BJ (cell line): ENCODE measurements around the gene STT3A. TPM values are rescaled to one million over a fixed set of nuclear protein-coding genes. Genes with fewer than 3 reads are reported as not detected.

ENCODE experiments used
- CTCF ChIA-PET: fragments of 350-600 bp; formaldehyde crosslinking; extraction: SDS; loops from one replicate; lab custom pipeline; 2021; ENCODE audit warnings: antibody characterized with exemption, inconsistent platforms; lab: Yijun Ruan, JAX
- POLR2A ChIA-PET: fragments of 300-600 bp; sonication (Branson Sonifier 250); formaldehyde crosslinking; extraction: SDS; loops from one replicate; lab custom pipeline; 2021; ENCODE audit warnings: antibody characterized with exemption; lab: Charles Lee
- DNase-seq: peaks from one replicate; pipeline ENCODE4 v3.0.0-alpha.2; 2011; ENCODE audit warnings: low read depth
- H3K27me3 ChIP-seq: 2 replicates; pipeline ENCODE4 v1.6.0; 2011; ENCODE audit warnings: low read length; ENCODE audit not compliant: control insufficient read depth, insufficient read depth
- H3K36me3 ChIP-seq: 2 replicates; pipeline ENCODE4 v1.5.1; 2011; ENCODE audit warnings: low read length; ENCODE audit not compliant: control insufficient read depth, insufficient read depth
- H3K4me3 ChIP-seq: 2 replicates; pipeline ENCODE4 v1.5.1; 2011; ENCODE audit warnings: low read depth, mild to moderate bottlenecking, control low read depth, low read length
- polyA plus RNA-seq: library from polyadenylated mRNA; depleted of rRNA; stranded (reverse); fragments of >200 nt; gene quantifications from 2 replicates; pipeline ENCODE4 v1.2.3, GENCODE V29; 2011
- TF ChIP-seq, protein P1 (sequence below): IDR thresholded peaks from 2 replicates; pipeline ENCODE4 v1.5.1; 2011; ENCODE audit warnings: low read depth, mild to moderate bottlenecking, control low read depth, inconsistent platforms, low read length, moderate library complexity; ENCODE audit not compliant: insufficient read depth

Gene STT3A
- polyA plus RNA-seq, 1 experiment = 363 TPM

DNA sequence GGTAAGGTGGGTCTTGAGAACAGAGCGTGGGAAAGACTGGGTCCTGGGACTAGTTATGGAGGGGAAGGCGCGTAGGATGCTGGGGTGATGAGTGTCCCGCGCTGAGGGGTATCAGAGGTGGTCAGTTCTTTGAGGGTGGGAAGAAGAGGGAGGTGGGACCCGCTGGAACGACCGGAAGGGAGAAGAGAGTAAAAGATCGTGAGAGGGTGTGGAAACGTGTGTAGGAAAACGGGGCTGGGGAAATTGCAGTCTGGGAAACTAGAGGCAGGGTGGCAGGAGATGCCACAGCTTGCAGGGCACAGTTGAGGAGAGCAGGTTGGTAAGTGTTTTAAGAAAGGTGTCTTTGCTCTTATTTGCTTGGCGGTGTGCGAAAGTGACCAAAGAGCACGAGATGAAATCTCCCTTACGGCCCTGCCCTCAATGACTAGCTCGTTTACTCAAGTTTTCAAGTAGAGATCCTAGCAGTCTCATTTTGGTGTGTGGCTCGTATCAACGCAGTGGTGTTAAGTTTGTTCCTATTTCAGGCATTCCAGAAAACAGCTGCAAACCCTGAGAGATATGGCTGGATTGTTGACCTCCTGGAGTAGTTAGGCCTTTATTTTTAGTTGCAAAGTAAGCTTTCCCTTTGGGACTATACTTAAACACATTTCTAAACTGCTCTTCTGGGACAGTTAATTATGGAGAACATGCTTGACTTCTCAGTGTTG lies 615 bp downstream of the STT3A start:
- peaks cover 1% of the 10 kb centered on the region; the same call in 1 of the 2 replicates for H3K36me3 ChIP-seq
- TF ChIP-seq, protein P1, sequence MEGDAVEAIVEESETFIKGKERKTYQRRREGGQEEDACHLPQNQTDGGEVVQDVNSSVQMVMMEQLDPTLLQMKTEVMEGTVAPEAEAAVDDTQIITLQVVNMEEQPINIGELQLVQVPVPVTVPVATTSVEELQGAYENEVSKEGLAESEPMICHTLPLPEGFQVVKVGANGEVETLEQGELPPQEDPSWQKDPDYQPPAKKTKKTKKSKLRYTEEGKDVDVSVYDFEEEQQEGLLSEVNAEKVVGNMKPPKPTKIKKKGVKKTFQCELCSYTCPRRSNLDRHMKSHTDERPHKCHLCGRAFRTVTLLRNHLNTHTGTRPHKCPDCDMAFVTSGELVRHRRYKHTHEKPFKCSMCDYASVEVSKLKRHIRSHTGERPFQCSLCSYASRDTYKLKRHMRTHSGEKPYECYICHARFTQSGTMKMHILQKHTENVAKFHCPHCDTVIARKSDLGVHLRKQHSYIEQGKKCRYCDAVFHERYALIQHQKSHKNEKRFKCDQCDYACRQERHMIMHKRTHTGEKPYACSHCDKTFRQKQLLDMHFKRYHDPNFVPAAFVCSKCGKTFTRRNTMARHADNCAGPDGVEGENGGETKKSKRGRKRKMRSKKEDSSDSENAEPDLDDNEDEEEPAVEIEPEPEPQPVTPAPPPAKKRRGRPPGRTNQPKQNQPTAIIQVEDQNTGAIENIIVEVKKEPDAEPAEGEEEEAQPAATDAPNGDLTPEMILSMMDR = no peak
- POLR2A ChIA-PET = no interaction called here
- no peak for DNase-seq
- peak overlapping the region; percentile 83 for H3K4me3 ChIP-seq
- CTCF ChIA-PET = interaction anchor here (1.3 to 1.9 kb wide), 2 partner anchors 28 kb away, joined by 4 read pairs; no protein-coding TSS in a partner anchor
- no peaks in the 10 kb centered on the region for H3K27me3 ChIP-seq

DNA sequence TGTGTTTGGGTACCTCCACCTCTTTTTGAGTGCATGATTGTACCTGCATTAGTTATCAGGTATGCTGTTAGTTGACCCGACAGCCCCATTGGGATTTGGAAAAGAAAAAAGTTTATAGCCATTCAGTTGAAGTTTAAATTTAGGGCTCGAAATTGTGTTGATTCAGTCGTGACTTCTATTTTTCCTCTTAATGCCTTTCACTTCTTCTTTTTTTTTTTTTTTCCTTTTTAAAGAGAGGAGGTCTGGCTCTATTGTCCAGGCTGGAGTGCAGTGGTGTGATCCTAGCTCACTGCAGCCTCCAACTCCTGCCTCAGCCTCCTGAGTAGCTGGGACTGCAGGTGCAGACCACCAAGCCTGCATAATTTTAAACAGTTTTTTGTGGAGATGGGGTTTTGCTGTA lies 2.3 kb downstream of the STT3A start:
- Histone ChIP-seq H3K36me3 (peaks cover 3% of the 10 kb centered on the region), H3K27me3 (no peaks in the 10 kb centered on the region), H3K4me3 (no peak overlapping the region)
- POLR2A ChIA-PET = no interaction called here
- CTCF ChIA-PET = interaction anchor here (0.9 kb wide), 1 partner anchor 32 kb away, joined by 4 read pairs; no protein-coding TSS in a partner anchor
- no peak for DNase-seq
- TF ChIP-seq, protein P1 = no peak

DNA sequence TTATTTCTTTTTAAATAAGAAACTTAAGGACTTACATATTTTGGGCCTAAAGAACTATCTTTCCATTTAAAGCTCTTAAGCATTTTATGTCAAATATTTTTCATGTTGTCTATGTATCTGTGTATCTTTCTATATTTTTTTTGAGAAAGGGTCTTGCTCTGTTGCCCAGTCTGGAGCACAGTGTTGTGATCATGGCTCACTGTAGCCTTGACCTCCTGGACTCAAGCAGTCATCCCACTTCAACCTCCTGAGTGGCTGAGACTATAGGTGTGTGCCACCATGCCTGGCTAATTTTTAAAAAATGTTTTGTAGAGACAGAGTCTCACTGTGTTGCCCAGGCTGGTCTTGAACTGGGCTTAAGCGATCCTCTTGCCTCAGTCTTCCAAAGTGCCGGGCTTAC lies 8.0 kb downstream of the STT3A start:
- POLR2A ChIA-PET = no interaction called here
- TF ChIP-seq, protein P1 = no peak
- H3K27me3 ChIP-seq = no peaks in the 10 kb centered on the region
- CTCF ChIA-PET = no interaction called here
- no peak for DNase-seq
- H3K4me3 ChIP-seq = no peak overlapping the region
- peaks cover 14% of the 10 kb centered on the region for H3K36me3 ChIP-seq

DNA sequence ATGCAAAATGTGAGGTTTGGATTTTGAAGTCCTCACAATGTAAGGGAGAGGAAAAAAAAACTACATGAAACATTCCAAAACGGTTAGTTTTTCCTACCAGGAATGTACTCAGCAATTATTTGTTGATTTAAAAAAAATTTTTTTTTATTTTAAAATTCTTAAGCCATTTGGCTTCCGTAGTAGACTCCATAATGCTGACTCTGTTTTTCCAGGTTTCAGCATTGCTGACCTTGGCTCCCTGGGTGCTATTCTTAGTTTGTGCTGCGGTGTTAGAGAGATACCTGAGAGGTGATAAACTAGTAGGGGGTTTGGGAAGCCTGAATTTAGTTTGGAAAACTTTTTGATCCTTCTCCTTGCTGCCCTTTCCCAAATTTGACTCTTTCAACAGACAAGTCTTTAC lies 10.6 kb downstream of the STT3A start:
- CTCF ChIA-PET = no interaction called here
- no peak for DNase-seq
- Histone ChIP-seq H3K27me3 (no peaks in the 10 kb centered on the region), H3K4me3 (no peak overlapping the region), H3K36me3 (peaks cover 19% of the 10 kb centered on the region)
- POLR2A ChIA-PET = no interaction called here
- TF ChIP-seq, protein P1 = no peak

DNA sequence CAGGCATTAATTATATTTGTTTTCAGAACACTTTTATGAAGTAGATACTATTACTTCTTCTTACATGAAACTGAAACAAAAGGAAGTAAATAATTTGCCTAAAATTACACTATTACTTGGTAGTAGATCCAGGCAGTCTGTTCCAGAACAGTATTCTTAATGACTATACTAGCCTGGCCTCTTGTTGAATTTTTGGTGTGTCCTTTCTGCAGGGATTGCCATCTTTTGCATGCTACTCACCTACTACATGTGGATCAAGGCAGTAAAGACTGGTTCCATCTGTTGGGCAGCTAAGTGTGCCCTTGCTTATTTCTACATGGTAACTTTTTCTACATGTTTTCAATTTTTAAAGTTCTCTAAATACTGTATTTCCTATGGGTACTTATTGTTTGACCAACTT lies 12.8 kb downstream of the STT3A start:
- Histone ChIP-seq H3K4me3 (no peak overlapping the region), H3K27me3 (no peaks in the 10 kb centered on the region), H3K36me3 (peaks cover 21% of the 10 kb centered on the region)
- TF ChIP-seq, protein P1 = no peak
- CTCF ChIA-PET = interaction anchor here (0.6 kb wide), 1 partner anchor 245 kb away, joined by 3 read pairs; no protein-coding TSS in a partner anchor
- POLR2A ChIA-PET = no interaction called here
- no peak for DNase-seq
